ENCODE results near the gene AKR7A2.

AKR7A2 gene

DNA sequence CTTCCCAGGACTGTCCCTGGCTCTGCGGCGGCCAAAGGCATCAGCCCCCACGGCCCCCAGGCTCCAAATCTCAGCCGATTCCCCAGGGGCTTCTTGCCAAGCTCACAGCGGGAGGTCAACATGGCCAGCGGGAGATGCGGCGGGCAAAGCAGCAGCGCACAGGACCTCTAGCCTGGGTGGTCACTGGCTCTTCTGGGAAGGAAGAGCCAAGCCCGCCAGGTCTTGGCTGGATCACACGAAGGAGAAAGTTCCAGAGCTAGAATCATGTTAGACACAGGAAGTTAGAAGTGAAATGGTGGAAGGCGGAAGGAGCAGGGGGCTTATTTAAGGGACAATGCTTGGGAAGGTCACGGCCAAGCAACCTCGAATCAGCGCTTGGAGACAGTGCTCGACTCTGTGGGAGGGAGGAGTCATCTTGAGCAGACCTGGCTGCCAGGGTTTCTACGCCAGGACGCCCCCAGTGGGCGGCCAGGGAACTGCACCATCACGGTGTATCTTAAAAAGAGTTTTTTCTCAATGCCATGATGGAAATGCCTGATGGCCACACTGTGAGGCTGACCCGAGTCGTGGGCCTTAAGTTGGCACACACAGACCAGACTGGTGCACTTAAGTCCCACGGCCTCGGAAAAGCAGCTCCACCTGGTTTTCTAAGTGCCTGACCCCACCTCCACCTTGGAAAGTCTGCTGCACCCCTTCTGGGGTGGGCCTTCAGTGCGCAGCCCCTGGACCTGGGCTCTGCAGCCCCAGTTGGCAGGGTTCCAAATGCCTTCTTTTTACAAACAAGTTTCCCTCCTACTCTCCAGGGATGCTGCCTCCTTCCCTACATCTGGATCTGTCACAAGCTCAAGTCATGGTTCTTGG, 29.5 kb upstream of the AKR7A2 start:
- DNase-seq (ENCODE audit: low spot score) = peak; percentile 76
- POLR2A ChIA-PET (ENCODE audit: low non-redundant PET) = no interaction called here
- CTCF ChIA-PET = interaction anchor here (0.5 to 2.0 kb wide), 12 partner anchors 13 to 1225 kb away, joined by 3 to 6 read pairs (median 4); partner anchors contain the start of gene MRTO4
- TF ChIP-seq CTCF (conservative IDR thresholded peaks at IDR 0.05; ENCODE audit: low read depth) = peak; percentile 86
- peak overlapping the region; percentile 19; the same call in 1 of the 2 replicates for H3K27ac ChIP-seq

- ChIA-PET CTCF (interaction anchor here (0.7 to 2.0 kb wide), 3 partner anchors 13 to 321 kb away, joined by 3 to 6 read pairs (median 4); no protein-coding TSS in a partner anchor), POLR2A (ENCODE audit: low non-redundant PET) (no interaction called here)
- no peak for TF ChIP-seq CTCF (conservative IDR thresholded peaks at IDR 0.05; ENCODE audit: low read depth)
- no peak for DNase-seq (ENCODE audit: low spot score)
- H3K27ac ChIP-seq = no peak overlapping the region
These were observed 28.5 kb upstream of the AKR7A2 start for GRCh38 chr1:19340387-19340937.

GRCh38 chr1:19339214-19339861, 27.4 kb upstream of the AKR7A2 start:
- H3K27ac ChIP-seq = peak overlapping the region; percentile 46
- POLR2A ChIA-PET (ENCODE audit: low non-redundant PET) = no interaction called here
- TF ChIP-seq CTCF (conservative IDR thresholded peaks at IDR 0.05; ENCODE audit: low read depth) = no peak
- CTCF ChIA-PET = no interaction called here
- no peak for DNase-seq (ENCODE audit: low spot score)

DNA sequence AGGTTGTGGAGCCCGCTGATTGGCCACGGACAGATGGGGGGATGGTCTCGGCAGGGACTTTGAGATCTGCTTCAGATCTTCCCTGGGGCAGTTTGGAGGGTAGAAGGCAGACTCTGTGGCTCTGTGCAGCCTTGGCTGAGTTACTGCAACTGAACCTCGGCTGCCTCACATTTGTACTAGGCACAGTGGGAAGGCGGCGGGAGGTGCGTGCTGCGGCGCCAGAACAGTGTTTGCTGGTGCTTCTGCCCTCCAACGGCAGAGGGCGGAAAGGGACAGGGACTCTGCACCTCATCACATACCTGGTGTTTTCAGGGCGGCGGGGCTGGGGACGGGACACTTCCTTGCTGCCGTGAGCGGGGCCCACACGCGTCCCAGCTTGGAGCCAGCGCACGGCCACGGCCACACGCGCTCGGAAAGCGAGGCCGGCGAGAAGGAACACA, 26.4 kb upstream of the AKR7A2 start:
- ChIA-PET CTCF (no interaction called here), POLR2A (ENCODE audit: low non-redundant PET) (no interaction called here)
- no peak for DNase-seq (ENCODE audit: low spot score)
- peak overlapping the region; percentile 46 for H3K27ac ChIP-seq
- TF ChIP-seq CTCF (conservative IDR thresholded peaks at IDR 0.05; ENCODE audit: low read depth) = peak; percentile 29

GRCh38 chr1:19337289-19337688, 25.3 kb upstream of the AKR7A2 start:
- DNase-seq (ENCODE audit: low spot score) = no peak
- H3K27ac ChIP-seq = peak overlapping the region; percentile 46
- POLR2A ChIA-PET (ENCODE audit: low non-redundant PET) = no interaction called here
- TF ChIP-seq CTCF (conservative IDR thresholded peaks at IDR 0.05; ENCODE audit: low read depth) = no peak
- CTCF ChIA-PET = interaction anchor here (0.7 kb wide), 1 partner anchor 165 kb away, joined by 5 read pairs; no protein-coding TSS in a partner anchor

DNA sequence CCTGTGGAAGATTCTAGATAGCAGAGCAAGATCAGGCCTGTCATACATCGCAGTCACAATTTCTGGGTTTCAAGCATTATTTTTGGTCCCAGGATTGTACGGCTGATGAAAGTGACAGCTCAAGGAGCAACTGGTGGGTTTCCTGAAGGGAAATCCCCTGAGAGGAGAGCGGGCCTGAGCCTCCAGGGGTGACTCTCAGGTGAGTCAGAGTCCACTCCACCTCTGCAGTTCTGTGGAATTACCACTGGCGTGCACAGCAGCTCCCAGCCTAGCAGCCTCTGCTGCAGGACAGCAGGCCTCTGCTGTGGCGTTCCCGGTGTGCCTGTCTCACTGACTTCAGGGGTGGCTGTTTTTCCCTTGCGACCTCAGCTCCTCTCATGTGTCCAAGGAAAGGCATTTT, 24.6 kb upstream of the AKR7A2 start:
- peak overlapping the region; percentile 46 for H3K27ac ChIP-seq
- CTCF ChIA-PET = no interaction called here
- POLR2A ChIA-PET (ENCODE audit: low non-redundant PET) = no interaction called here
- no peak for TF ChIP-seq CTCF (conservative IDR thresholded peaks at IDR 0.05; ENCODE audit: low read depth)
- DNase-seq (ENCODE audit: low spot score) = peak; percentile 51
